Transverse colon (tissue), 4 donors: ENCODE measurements around the gene IL17REL.

Source experiments
- CTCF ChIP-seq, 5 experiments: fragments of 200-600 bp in 3 of 5; fragments of 450-650 bp in 2 of 5; sonication (generic) in 3 of 5; IDR thresholded peaks; 1 replicate in 2 of 5; 2 replicates in 3 of 5; pipeline ENCODE4 v1.5.1; 2016 to 2017; ENCODE audit warnings: antibody characterized with exemption in 5 of 5, inconsistent platforms in 3 of 5, mild to moderate bottlenecking in 2 of 5, moderate library complexity in 1 of 5
- POLR2A ChIP-seq: fragments of 450-650 bp; IDR thresholded peaks from one replicate; pipeline ENCODE4 v1.6.1; 2016; ENCODE audit warnings: antibody characterized with exemption, mild to moderate bottlenecking, moderate library complexity
- POLR2AphosphoS5 ChIP-seq, 3 donors: sonication (generic); formaldehyde crosslinking; IDR thresholded peaks; one replicate each; pipeline ENCODE4 v1.6.1; 2016; ENCODE audit warnings: antibody characterized with exemption in 3 of 3

- peak; percentile 83 to 94 (median 87) for TF ChIP-seq CTCF (IDR thresholded peaks at IDR 0.05)
- TF ChIP-seq POLR2A = no peak
- TF ChIP-seq POLR2AphosphoS5 (IDR thresholded peaks at IDR 0.05) = no peak
These were observed 18.0 kb upstream of the IL17REL start for GRCh38 chr22:50030297-50031188.
